Stimulated activated CD8-positive, alpha-beta memory T cell treated with anti-CD3 and anti-CD28 coated beads, Interleukin-12 subunit alpha, Interleukin-12 subunit beta, amount 100 ng/mL, for 24 hours (primary cell): Measurements from ENCODE around the gene MAN1C1.

ENCODE experiments used
- DNase-seq: peaks from one replicate; pipeline ENCODE4 v3.0.0-alpha.2; 2020; ENCODE audit errors: extremely low read depth

Gene MAN1C1

GRCh38 chr1:25739341-25739740 lies 122.8 kb downstream of the MAN1C1 start:
- DNase-seq = no peak

DNA sequence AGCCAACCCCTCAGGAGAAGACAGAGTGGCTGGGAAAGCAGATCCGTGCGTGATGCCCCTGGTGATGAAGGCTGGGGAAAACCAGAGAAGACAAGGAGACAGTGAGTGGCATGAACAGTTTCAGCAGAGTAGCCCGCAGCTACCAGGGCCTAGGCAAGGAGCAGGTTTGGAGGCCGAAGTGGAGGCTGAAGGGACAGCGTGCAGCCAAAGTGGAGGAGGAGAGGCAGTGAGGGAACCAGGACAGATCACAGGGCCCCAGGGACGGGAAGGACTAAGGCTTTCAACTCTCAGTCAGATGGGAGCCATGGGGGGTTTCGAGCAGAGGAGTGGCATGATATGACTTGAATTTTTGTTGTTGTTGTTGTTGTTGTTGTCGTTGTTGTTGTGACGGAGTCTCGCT lies 123.5 kb downstream of the MAN1C1 start:
- DNase-seq = no peak

- DNase-seq = no peak
Measured at GRCh38 chr1:25742316-25742715, 125.7 kb downstream of the MAN1C1 start.

DNA sequence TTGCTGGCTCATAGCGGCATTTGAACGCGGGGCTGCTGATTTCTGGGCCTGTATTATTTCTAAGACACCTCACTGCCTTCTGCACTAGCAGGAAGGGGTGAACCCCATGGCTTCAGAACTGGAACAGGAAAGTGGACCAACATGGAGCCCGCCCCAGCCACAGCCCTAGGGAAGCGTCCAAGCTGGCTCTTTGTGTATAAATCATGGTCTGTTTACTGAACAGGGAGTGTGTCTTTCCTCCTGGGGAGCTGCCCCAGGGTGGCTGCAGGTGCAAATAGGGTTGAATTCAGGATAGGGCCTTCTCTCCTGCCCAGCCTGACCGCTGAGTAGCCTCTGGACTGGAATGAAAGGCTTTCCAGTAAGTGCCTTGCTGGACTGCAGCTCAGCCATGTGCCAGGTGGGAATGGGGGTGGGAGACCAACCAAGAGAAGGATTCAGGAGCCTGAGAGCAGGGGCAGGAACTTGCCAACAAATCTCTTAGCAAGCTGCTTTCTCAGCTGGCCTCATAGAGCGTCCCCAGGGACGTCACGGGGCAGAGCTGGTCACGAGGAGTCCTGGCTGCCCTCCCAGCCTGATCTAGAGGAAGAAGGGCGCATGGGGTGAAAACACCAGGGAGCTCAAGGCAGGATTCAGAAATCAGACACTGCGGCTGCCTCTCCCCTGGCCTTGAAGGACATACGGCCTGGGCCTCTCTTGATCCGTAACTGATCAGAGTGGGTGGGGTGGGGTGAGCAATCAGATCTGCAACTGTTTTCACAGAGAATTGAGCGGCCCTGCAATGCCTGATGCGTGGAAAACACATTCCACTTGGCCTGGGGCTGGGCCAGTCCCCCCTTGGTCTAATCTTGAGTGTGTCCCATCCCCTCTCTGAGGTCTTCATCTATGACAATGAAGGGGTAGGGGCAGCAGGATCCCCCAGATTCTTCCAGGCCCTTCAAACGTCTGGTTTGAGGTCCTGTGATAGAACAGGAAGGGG lies 126.9 kb downstream of the MAN1C1 start:
- no peak for DNase-seq

DNA sequence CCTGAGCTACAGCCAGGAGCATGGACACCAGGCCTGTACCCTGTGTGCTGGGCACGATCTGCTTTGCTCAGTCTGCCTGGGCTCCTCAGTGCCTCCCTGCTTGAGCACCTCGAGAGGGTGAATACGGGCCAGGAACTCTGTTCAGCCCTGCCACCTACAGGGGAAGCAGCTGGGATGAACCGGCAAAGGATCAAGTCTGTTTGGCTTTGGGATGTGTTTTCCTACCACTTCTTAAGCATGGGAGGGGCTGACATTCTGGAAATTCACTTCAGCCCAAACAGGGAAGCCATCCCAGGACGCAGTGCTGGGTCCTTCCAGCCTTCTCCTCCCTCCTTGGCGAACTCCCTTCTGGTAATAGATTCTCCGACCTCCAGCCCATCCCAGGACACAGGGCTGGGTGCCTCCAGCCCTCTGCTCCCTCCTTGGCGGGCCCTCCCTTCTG lies 127.6 kb downstream of the MAN1C1 start:
- DNase-seq = no peak

DNA sequence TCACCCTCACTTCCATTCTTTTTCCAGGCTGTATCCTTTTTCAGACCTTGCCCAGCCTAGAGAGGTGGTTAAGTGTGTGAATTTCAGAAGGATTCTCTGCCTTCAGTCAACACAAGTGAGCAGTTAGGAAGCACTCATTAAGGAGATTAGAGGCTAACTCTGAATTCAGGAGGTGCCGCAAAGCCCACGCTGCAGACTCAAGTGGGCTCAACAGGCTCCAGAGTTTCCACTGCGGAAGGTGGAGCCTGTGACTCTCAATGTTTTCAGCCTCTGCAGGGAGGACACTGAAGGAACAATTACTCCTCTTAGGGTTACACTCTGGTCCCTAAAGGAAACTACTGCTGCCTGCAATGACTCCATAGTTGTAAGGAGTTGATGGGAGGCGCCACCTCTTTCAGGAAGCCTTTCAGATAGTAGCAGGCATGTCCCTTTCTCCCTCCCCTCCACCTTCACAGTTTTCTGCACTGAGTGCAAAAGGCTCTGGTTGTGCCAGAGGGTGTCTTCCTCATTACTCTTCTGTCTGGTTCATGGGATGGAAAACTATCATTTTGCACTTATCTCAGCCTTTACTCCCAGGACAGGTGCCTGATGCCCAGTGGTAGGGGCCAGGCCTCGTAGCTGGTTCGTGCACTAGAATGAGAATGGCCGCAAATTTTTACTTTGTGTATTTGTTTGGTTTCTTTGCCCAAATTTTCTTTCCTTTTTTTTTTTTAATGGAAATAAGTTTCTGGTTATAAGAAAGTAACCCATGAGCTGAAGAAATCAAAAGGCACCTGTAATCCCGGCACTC lies 128.2 kb downstream of the MAN1C1 start:
- no peak for DNase-seq

GRCh38 chr1:25746299-25747045 lies 129.9 kb downstream of the MAN1C1 start:
- no peak for DNase-seq

DNA sequence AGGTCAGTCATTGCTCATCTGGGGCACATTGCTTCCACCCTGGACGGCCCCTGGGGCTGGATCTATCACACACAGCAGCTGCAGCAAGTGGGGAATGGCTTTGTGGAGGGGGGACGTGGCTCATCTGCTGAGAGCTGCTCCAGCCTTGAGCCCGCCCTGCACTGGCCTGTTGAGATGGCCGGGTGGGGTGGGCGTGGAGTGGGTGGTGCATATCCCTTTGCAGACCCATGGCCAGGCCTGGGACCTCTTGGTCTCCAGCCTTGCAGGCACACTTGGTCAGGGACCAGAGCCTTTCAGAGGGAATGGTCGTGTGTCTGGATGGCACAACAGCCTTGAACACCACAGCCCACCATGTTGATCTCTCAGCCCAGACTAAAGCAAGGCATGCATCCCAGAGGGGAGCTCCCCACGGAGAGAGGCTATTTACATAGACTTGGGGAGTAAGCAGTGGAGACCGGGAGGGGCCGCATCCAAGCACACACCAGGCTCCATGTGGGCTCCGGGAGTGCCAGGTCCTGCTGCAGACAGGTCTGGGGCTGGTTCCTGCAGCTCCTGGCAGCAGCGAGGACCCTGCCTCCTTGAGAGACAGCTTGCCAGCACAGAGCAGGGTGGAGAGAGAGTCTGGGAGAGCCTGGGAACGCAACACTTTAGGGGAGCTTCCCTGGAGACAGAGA lies 130.6 kb downstream of the MAN1C1 start:
- no peak for DNase-seq

DNA sequence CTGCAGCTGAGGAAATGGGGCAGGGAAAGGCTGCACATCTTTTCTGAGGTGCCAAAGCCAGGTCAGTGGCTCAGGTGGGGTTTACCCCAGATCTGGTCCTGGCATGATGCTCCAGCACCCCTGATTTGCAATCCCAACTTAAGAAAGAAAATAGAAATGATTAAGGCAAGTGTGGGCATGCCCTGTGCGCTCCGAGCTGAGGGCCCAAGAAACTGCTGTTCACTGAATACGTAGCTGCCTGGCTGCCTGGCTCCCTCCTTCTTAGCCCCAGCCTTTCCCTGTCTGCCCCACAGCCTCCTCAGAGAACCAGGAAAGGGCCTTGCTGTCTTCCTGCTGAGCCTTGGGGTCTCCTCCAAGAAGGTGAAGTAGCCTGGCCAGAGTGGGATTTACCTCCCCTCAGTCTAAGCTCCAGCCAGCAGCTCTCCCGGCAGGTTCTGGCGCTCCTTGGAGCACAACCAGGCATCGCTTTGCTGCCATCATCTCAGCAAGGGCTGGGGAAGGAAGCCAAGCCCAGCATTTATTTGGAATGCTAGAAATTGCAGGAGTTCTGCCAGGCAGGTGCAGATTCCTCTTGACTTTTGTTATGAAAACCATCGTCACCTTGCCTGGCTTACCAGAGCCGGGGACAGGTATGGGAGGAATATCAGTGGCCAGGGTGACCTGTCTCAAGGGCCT lies 132.1 kb downstream of the MAN1C1 start:
- no peak for DNase-seq

DNA sequence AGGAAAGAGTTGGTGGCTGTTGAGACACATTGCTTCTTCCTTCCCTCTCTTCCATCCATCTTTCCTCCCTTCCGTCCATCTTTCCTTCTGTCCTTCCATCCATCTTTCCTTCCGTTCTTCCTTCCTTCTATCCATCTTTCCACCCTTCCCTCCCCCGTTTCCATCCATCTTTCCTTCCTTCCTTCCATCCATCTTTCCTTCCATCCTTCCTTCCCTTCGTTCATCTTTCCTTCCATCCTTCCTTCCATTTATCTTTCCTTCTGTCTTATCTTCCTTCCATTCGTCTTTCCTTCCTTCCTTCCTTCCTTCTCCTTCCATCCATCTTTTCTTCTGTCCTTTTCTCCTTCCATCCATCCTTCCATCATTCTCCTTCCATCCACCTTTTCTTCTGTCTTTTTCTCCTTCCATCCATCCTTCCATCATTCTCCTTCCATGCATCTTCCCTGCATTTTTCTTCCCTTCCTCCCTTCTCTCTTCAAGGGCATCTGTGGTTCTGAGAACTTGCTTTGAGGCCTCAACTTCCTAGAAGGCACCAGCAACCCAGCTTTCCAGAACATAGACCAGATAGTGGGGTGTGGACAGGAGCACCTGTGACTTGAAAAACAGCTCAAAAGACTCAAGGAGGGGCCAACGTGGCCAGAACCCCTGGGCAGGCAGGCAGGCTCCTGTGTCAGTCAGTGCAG lies 134.5 kb downstream of the MAN1C1 start:
- DNase-seq = no peak

DNA sequence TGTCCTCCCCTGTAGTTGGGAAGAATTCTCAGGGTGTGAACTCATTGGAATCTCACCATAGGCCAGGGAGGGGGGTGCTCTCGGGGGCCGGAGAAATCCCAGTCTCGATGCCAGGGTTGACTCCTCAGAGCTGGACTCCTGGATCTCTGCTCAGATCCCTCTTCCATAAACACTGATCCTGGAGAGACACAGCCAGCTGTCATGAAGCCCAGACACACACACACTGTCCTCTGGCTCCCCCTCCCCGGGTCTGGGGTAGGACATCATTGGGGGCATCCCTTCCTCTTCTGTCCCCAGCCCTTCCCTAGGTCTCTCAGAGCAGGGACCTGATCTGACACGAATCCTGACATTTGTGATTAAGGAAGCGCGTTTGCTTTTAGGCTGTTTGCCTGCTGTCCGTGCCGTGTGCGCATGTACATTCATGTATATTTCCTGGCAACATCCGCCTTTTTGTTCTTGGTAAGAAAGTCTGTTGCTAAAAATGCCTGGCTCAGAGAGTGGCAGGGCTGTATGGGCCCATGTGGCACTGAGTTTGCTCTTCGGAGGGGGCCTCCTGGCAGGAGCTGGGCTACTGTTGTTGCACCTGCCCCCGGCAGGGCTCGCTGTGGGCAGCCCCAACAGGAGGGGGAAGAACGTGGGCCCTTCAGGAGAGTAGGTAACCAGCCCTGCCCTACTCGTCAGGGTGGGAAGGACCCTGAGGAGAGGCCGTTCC lies 138.0 kb downstream of the MAN1C1 start:
- DNase-seq = no peak

DNA sequence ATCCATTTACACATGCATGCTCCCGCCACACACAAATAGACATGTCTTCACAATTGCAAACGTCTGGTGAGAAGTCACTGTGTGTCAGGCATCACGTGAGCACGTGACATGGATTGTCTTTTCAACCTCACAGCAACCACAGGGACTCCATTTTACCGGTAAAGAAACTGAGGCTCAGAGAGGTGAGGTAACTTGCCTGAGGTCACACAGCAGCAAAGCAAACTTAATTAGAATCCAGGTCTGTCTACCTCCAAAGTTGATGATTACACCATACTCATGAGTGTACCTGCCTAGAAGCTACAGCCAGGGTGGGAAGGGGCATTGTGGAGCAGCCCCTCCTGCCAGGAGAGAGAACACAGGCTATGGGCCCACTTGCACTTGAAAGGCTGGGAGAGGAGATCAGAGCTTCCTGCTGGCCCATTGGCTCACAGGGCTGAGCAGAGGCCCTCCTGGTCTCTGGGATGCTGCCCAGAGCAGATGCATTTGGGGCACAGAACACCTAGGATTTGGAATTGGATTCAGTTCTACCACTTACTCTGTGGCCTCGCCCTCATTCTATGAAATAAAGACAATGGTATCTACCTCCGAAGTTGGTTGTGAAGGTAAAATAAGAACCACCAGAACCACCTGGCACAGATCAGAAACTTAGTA lies 139.0 kb downstream of the MAN1C1 start:
- DNase-seq = no peak

- no peak for DNase-seq
Measured at GRCh38 chr1:25756215-25756614, 139.6 kb downstream of the MAN1C1 start.

GRCh38 chr1:25757151-25757845 lies 140.7 kb downstream of the MAN1C1 start:
- no peak for DNase-seq

DNA sequence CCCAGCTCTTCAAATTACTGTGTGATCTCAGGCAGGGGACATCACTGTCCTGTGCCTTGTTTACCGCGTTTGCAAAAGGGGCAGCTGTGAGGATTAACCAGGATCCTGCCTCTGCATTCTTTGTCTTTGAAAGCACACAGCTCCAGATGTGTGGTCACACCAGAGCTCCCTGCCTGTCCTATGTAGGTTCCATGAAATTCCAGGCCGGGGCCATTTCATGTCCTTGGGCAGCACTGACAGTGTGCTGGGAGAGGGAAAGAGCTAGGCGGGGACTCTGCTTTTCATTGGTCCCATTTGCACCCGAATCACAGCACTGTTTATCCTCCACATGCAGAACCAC lies 141.2 kb downstream of the MAN1C1 start:
- DNase-seq = no peak

DNA sequence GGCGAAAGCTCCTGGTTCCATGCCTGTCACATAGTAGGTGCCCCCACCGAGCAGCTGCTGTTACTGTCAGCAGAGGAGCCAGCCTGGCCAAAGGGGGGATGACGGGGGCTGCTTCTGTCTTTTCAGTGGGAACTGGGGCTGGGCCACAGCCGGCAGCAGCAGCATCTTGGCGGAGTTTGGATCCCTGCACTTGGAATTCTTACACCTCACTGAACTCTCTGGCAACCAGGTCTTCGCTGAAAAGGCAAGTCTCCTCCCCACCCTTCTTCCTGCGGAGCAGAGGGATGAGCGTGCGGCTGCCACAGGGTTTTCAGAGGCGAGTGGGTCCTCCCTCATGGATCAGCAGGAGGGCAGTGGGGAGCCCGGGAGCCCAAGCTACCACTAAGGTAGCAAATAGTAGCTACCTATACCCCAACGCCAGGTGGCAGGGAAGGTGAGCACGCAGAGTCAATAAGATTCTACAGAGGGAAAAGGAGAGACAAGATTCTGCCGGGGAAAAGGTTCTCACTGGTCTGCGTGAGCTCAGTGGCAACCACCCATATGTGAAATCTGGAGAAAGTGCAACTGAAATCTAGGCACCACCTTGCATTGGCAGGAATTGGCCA lies 142.0 kb downstream of the MAN1C1 start:
- no peak for DNase-seq

DNA sequence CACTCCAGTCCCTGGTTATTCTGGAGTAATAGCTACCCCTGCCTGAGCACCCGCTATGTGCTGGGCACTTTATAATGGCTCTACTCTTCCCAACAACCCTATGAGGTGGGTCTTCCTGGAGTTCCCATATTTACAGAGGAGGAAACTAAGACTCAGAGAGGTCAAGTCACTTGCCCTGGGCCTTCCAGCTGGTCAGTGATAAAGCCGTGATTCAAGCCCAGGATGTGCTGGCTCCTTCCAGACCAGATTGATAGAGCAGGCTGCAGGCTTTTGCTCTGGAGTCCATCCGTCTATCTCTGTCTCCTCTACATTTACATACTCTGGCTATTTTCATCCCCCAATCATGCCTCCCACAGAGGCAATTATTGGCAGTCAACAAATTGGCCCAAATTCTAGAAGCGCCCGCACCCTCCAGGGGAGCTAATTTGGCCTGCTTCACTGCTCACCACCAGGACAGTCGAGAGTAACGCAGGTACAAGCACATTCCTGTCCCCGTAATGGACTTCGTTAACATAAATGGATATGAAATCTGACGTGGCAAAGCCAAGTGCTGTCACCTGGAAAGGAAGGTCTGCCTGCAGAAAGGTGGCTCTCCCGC lies 143.6 kb downstream of the MAN1C1 start:
- no peak for DNase-seq

GRCh38 chr1:25760871-25761270 lies 144.3 kb downstream of the MAN1C1 start:
- DNase-seq = no peak
